Astrocyte of the spinal cord (primary cell): ENCODE results near the gene CCL5.

Experiments
- DNase-seq: peaks from one replicate; pipeline ENCODE4 v3.0.0; 2011; ENCODE audit warnings: low read depth, low spot score
- H3K4me3 ChIP-seq: 2 replicates; pipeline ENCODE4 v1.5.1; 2011; ENCODE audit warnings: low read depth, mild to moderate bottlenecking, low read length, moderate library complexity
- in situ Hi-C: cut with HindIII; loops from 2 replicates; pipeline ENCODE4 v1.10.0; 2017; ENCODE audit warnings: low sequenced_read_pairs
- TF ChIP-seq, protein P1 (sequence below): IDR thresholded peaks from 2 replicates; pipeline ENCODE4 v1.5.1; 2012; ENCODE audit warnings: low read depth, mild to moderate bottlenecking, low read length, inconsistent platforms

The CCL5 gene

DNA sequence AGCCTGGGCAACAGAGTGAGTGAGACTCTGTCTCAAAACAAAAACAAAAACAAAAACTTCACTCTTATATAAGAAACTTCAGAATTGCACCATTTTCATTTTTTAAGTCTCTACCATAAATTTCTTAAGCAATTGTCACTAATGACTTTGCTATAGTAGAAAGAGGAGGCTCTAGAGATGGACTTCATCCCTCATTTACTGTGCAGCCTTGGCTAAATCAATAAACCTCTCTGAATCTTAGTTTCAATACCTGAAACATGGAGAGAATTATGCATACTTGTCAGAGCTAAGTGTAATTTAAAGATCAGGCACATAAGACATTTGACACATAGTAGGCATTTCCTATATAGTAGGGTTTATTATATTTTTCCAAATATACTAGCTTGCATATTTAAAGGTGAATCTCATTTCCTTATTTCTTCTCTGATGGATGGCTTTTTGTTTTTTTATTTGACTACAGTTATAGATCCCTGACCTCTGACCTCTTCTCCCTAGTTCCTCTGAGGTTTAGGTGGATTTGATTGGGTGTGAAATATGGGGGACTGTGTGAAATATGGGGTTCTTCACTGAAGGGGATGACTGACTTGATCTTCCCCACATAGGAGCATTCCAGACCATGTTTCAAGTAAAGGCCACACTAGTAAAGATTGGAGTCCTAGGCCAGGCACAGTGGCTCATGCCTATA, 2.7 kb downstream of the CCL5 start:
- no peak overlapping the region for H3K4me3 ChIP-seq
- TF ChIP-seq, protein P1, sequence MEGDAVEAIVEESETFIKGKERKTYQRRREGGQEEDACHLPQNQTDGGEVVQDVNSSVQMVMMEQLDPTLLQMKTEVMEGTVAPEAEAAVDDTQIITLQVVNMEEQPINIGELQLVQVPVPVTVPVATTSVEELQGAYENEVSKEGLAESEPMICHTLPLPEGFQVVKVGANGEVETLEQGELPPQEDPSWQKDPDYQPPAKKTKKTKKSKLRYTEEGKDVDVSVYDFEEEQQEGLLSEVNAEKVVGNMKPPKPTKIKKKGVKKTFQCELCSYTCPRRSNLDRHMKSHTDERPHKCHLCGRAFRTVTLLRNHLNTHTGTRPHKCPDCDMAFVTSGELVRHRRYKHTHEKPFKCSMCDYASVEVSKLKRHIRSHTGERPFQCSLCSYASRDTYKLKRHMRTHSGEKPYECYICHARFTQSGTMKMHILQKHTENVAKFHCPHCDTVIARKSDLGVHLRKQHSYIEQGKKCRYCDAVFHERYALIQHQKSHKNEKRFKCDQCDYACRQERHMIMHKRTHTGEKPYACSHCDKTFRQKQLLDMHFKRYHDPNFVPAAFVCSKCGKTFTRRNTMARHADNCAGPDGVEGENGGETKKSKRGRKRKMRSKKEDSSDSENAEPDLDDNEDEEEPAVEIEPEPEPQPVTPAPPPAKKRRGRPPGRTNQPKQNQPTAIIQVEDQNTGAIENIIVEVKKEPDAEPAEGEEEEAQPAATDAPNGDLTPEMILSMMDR, result no peak
- no peak for DNase-seq
- in situ Hi-C loops, result no loop called here

- no peak for DNase-seq
- H3K4me3 ChIP-seq, result no peak overlapping the region
- in situ Hi-C loops, result no loop called here
- TF ChIP-seq, protein P1, result no peak
These were observed 3.6 kb downstream of the CCL5 start for GRCh38 chr17:35876534-35876933.

- H3K4me3 ChIP-seq, result no peak overlapping the region
- no peak for DNase-seq
- TF ChIP-seq, protein P1, result no peak
- in situ Hi-C loops, result no loop called here
These were observed 4.4 kb downstream of the CCL5 start for GRCh38 chr17:35875800-35876139.

DNA sequence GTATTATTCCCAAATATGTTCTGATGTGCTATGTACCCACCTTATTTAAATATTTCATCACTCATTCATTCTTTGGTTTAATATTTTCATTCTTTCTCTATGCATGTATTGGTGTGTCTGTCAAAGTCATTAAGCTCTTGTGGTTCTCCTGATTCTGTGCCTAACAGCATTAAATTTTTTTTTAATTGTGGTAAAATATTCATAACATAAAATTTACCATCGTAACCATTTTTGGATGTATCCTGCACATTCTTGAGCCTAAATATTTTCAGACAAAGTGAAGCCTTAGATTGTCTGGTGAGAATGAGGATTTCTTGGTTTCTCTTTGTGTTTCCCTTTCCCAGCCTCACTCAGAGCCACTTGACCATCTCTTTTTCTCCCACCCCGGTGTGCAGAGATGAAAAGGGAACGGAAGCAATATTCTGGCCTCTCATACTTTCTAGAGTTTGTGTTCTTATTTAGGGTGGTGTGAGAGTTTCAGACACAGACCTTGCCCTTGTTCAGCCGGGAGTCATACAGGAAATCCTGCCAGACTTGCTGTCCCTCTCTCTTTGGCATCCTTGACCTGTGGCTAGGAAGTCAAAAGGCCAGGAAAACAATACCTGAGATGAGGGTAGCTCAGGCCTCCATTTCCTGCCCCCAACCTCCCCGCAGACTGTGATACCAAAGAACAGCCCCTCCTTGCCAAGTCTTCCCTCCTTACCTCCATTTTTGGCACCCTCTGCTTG, 4.9 kb downstream of the CCL5 start:
- DNase-seq, result no peak
- in situ Hi-C loops, result no loop called here
- TF ChIP-seq, protein P1, result no peak
- H3K4me3 ChIP-seq, result no peak overlapping the region

GRCh38 chr17:35872196-35872980, 7.8 kb downstream of the CCL5 start:
- DNase-seq, result no peak
- TF ChIP-seq, protein P1, result no peak
- H3K4me3 ChIP-seq, result no peak overlapping the region
- in situ Hi-C loops, result no loop called here

DNA sequence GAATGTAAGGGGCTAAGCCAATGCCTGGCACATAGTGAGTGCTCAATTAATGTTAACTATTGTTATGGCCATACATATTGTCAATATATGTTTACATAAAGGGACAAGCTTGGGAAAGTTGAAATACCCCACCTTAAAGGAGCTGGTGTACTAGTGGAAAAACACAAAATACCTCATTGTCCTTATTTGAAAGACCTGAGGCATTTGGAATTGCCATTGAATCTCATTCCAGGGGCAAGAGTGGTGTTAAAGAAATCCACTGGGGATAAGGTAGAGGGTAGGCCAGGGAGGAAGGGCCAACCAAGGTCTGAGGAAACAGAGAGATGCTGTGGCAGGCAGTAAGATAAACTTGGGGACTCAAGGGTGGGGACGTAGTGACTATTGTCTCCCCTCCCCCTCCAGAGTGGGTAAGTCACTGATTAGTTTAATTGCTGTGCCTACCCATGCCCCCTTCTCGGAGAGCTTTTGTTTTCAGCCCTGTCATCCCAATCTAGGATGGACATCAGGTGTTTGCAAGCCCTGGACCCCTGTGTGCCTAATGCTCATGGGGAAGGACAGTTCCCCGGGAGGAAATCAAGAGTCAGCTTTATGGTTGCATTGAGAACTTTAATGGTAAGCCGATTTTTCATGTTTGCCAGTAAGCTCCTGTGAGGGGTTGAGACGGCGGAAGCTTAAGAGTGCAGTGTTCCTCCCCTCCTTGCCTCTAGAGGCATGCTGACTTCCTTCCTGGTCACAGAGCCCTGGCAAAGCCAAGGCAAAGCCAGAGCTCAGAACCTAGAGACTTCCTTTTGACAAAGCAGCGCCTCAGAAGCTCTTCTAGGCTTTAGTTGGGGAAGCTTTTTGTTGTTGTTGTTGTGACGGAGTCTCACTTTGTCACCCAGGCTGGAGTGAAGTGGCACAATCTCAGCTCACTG, 9.0 kb downstream of the CCL5 start:
- H3K4me3 ChIP-seq, result no peak overlapping the region
- no peak for DNase-seq
- TF ChIP-seq, protein P1, result no peak
- in situ Hi-C loops, result no loop called here
